ENCODE data around the gene TLCD5. TPM values are rescaled to one million over a fixed set of nuclear protein-coding genes. Genes with fewer than 3 reads are reported as not detected.

Gene TLCD5
- total and polyA plus RNA-seq, 2 experiments from 2014 or later = 6.8 to 10.6 TPM

- Histone ChIP-seq H4K20me1 (ENCODE audit: insufficient read depth) (peaks cover 43% of the 10 kb centered on the region), H3K27ac (no peak overlapping the region)
- in situ Hi-C loops (cut with MboI) = no loop called here
These were observed 25.5 kb downstream of the TLCD5 start for GRCh38 chr11:120350637-120351036.

DNA sequence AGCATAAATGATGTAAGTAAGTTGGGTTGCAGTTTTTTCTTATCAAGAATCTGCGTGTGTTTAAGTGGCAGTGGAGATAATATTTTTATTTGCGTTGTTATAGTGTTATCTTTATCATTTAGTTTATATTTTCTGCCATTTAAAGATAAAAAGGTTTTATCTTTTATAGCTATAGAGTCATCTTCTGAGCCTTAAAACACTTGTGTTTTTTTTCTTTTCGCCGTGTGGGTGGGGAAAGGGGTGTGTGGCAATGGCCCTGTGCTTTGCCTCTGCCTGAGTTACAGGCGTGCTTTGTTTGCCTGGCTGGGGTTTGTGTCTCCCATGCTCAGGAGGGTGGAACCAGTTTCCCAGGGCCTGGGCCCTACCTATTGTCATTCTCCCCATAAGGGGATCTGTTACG is 27.3 kb downstream of the TLCD5 start:
- no peak overlapping the region for H3K4me2 ChIP-seq (ENCODE audit: unreplicated experiment)
- H3K9me2 ChIP-seq (ENCODE audit: insufficient read depth) = no peaks in the 10 kb centered on the region
- H4K20me1 ChIP-seq (ENCODE audit: insufficient read depth) = peaks cover 38% of the 10 kb centered on the region; the same call in 1 of the 2 replicates
- H3K4me1 ChIP-seq (ENCODE audit: insufficient read depth) = peaks cover 3% of the 10 kb centered on the region
- H3K4me3 ChIP-seq = no peak overlapping the region
- 79 to 81% methylated on average over 6 of the region's 6 CpGs for WGBS, 2 experiments (ENCODE audit: low coverage in 1 of 2, low lambda C conversion rate in 2 of 2, missing lambda C conversion rate in 2 of 2)
- no peak overlapping the region for H3K9ac ChIP-seq
- no peak for TF ChIP-seq EZH2phosphoT487 (IDR thresholded peaks at IDR 0.05; ENCODE audit: insufficient read depth, low read depth)
- H3K27ac ChIP-seq = no peak overlapping the region
- H2AFZ ChIP-seq = no peak overlapping the region
- H3K9me3 ChIP-seq (ENCODE audit: low read depth) = no peaks in the 10 kb centered on the region
- in situ Hi-C loops (cut with MboI) = no loop called here
- H3K79me2 ChIP-seq (ENCODE audit: insufficient read depth) = peaks cover 98% of the 10 kb centered on the region
- H3K27me3 ChIP-seq (replicated peaks; ENCODE audit: insufficient read depth) = no peaks in the 10 kb centered on the region
- H3K36me3 ChIP-seq (ENCODE audit: low read depth) = no peaks in the 10 kb centered on the region
- DNase-seq = no peak
- H3F3A ChIP-seq (ENCODE audit: insufficient read depth) = 0 out of 2 replicates have a peak, but pooled peaks cover 2% of the 10 kb centered on the region

More at GRCh38 chr11:120350637-120351036, 25.5 kb downstream of the TLCD5 start:
- Histone ChIP-seq H3K79me2 (ENCODE audit: insufficient read depth) (peaks cover 98% of the 10 kb centered on the region), H3K36me3 (ENCODE audit: low read depth) (no peaks in the 10 kb centered on the region; the same call in 1 of the 2 replicates), H3K27me3 (replicated peaks; ENCODE audit: insufficient read depth) (no peaks in the 10 kb centered on the region), H3K4me3 (no peak overlapping the region), H2AFZ (no peak overlapping the region), H3K4me2 (ENCODE audit: unreplicated experiment) (no peak overlapping the region), H3K9me2 (ENCODE audit: insufficient read depth) (no peaks in the 10 kb centered on the region), H3K4me1 (ENCODE audit: insufficient read depth) (peaks cover 13% of the 10 kb centered on the region), H3K9ac (no peak overlapping the region), H3F3A (ENCODE audit: insufficient read depth) (peaks cover 2% of the 10 kb centered on the region; the same call in 1 of the 2 replicates), H3K9me3 (ENCODE audit: low read depth) (no peaks in the 10 kb centered on the region)
- TF ChIP-seq EZH2phosphoT487 (IDR thresholded peaks at IDR 0.05; ENCODE audit: insufficient read depth, low read depth) (no peak), EZH2 (IDR thresholded peaks at IDR 0.05; ENCODE audit: insufficient read depth, poor library complexity, severe bottlenecking) (no peak)
- DNase-seq = no peak

DNA sequence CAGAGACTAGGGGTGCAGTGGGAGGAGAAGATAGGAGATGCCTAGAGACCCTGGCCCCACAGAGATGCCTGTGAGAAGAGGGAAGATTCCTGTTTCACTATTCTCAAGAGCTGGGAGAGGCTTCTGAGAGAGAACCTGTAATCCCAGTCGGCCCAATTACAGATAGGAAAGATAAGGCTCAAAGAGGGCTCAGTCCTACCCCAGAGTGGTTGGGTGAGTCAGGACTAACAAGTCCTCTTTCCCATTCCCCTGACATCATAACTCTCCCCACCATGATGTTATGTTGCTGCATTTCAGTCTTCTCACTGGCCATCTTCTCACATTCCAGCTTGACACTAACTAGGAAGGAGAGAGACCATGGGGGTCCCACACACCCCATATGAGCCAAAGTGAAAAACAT is 29.0 kb downstream of the TLCD5 start:
- DNase-seq = no peak
- Histone ChIP-seq H3F3A (ENCODE audit: insufficient read depth) (0 out of 2 replicates have a peak, but pooled peaks cover 2% of the 10 kb centered on the region), H3K27me3 (replicated peaks; ENCODE audit: insufficient read depth) (no peaks in the 10 kb centered on the region), H3K4me3 (no peak overlapping the region), H3K36me3 (ENCODE audit: low read depth) (no peaks in the 10 kb centered on the region), H3K27ac (no peak overlapping the region), H2AFZ (no peak overlapping the region), H3K9me3 (ENCODE audit: low read depth) (no peaks in the 10 kb centered on the region), H3K9ac (no peak overlapping the region), H3K4me2 (ENCODE audit: unreplicated experiment) (no peak overlapping the region), H4K20me1 (ENCODE audit: insufficient read depth) (peaks cover 43% of the 10 kb centered on the region; the same call in 1 of the 2 replicates), H3K9me2 (ENCODE audit: insufficient read depth) (no peaks in the 10 kb centered on the region), H3K4me1 (ENCODE audit: insufficient read depth) (no peaks in the 10 kb centered on the region; the same call in 1 of the 2 replicates), H3K79me2 (ENCODE audit: insufficient read depth) (peaks cover 98% of the 10 kb centered on the region)
- WGBS, 2 experiments (ENCODE audit: low coverage in 1 of 2, low lambda C conversion rate in 2 of 2, missing lambda C conversion rate in 2 of 2) = 31 to 50% methylated on average over 1 of the region's 1 CpG
- TF ChIP-seq EZH2 (IDR thresholded peaks at IDR 0.05; ENCODE audit: insufficient read depth, poor library complexity, severe bottlenecking) (no peak), EZH2phosphoT487 (IDR thresholded peaks at IDR 0.05; ENCODE audit: insufficient read depth, low read depth) (no peak)
- in situ Hi-C loops (cut with MboI) = no loop called here

DNA sequence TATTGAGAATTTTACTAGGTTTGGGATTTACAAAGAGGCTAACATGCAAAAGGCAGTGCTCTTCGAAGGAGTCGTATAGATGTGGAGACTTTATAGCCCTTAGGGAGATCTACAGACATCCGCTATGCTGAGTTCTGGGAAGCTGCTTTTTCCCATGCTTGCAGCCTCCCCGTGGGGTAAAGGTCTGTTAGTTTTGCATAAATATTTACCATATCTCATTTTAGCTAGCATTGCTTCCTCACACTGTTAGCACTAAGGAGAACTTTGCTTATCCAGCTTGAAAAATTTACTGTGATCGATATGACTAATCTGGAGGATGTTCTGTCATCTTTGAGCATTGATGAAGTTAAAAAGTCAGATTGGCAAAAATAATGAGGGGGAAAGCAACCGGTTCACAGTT is 29.7 kb downstream of the TLCD5 start:
- Histone ChIP-seq H3K4me3 (no peak overlapping the region), H3K4me2 (ENCODE audit: unreplicated experiment) (no peak overlapping the region), H3K79me2 (ENCODE audit: insufficient read depth) (peaks cover 98% of the 10 kb centered on the region), H3K27ac (no peak overlapping the region), H3K9me3 (ENCODE audit: low read depth) (no peaks in the 10 kb centered on the region), H2AFZ (no peak overlapping the region), H3K4me1 (ENCODE audit: insufficient read depth) (no peaks in the 10 kb centered on the region; the same call in 1 of the 2 replicates), H3K9me2 (ENCODE audit: insufficient read depth) (no peaks in the 10 kb centered on the region), H3K36me3 (ENCODE audit: low read depth) (no peaks in the 10 kb centered on the region), H3F3A (ENCODE audit: insufficient read depth) (0 out of 2 replicates have a peak, but pooled peaks cover 2% of the 10 kb centered on the region), H3K9ac (no peak overlapping the region), H3K27me3 (replicated peaks; ENCODE audit: insufficient read depth) (no peaks in the 10 kb centered on the region), H4K20me1 (ENCODE audit: insufficient read depth) (peaks cover 45% of the 10 kb centered on the region; the same call in 1 of the 2 replicates)
- in situ Hi-C loops (cut with MboI) = no loop called here
- no peak for TF ChIP-seq EZH2 (IDR thresholded peaks at IDR 0.05; ENCODE audit: insufficient read depth, poor library complexity, severe bottlenecking)
- no peak for TF ChIP-seq EZH2phosphoT487 (IDR thresholded peaks at IDR 0.05; ENCODE audit: insufficient read depth, low read depth)
- no peak for DNase-seq
- 74 to 76% methylated on average over 6 of the region's 6 CpGs for WGBS, 2 experiments (ENCODE audit: low coverage in 1 of 2, low lambda C conversion rate in 2 of 2, missing lambda C conversion rate in 2 of 2)

DNA sequence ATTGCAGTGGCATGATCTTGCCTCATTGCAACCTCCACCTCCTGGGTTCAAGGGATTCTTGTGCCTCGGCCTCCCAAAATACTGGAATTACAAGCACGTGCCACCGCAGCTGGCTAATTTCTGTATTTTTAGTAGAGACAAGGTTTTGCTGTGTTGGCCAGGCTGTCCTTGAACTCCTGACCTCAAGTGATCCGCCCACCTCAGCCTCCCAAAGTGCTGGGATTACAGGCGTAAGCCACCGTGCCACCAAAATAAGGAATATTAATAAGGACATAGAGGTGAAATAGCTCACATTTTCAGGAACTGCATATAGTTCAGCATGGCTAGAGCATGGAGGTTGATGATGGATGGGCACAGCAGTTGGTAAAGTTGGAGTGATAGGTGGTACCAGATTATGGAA is 32.5 kb downstream of the TLCD5 start:
- H3K9me2 ChIP-seq (ENCODE audit: insufficient read depth) = no peaks in the 10 kb centered on the region
- TF ChIP-seq EZH2 (IDR thresholded peaks at IDR 0.05; ENCODE audit: insufficient read depth, poor library complexity, severe bottlenecking) (no peak), EZH2phosphoT487 (IDR thresholded peaks at IDR 0.05; ENCODE audit: insufficient read depth, low read depth) (no peak)
- H3K4me1 ChIP-seq (ENCODE audit: insufficient read depth) = peaks cover 10% of the 10 kb centered on the region
- no peak overlapping the region for H3K27ac ChIP-seq
- peaks cover 49% of the 10 kb centered on the region; the same call in 1 of the 2 replicates for H4K20me1 ChIP-seq (ENCODE audit: insufficient read depth)
- no peaks in the 10 kb centered on the region for H3K36me3 ChIP-seq (ENCODE audit: low read depth)
- in situ Hi-C loops (cut with MboI) = no loop called here
- H2AFZ ChIP-seq = no peak overlapping the region
- no peaks in the 10 kb centered on the region for H3K9me3 ChIP-seq (ENCODE audit: low read depth)
- no peaks in the 10 kb centered on the region for H3K27me3 ChIP-seq (replicated peaks; ENCODE audit: insufficient read depth)
- H3F3A ChIP-seq (ENCODE audit: insufficient read depth) = no peaks in the 10 kb centered on the region
- 96 to 99% methylated on average over 6 of the region's 6 CpGs for WGBS, 2 experiments (ENCODE audit: low coverage in 1 of 2, low lambda C conversion rate in 2 of 2, missing lambda C conversion rate in 2 of 2)
- no peak for DNase-seq
- no peak overlapping the region for H3K9ac ChIP-seq
- no peak overlapping the region for H3K4me3 ChIP-seq
- peaks cover 100% of the 10 kb centered on the region for H3K79me2 ChIP-seq (ENCODE audit: insufficient read depth)
- no peak overlapping the region for H3K4me2 ChIP-seq (ENCODE audit: unreplicated experiment)
